Measurements from ENCODE around the gene GLT1D1. TPM values are rescaled to one million over a fixed set of nuclear protein-coding genes. Genes with fewer than 3 reads are reported as not detected.

Gene GLT1D1
- total and polyA plus RNA-seq, 2 experiments from 2014 or later: 0.83 to 2.7 TPM

- H3K9me3 ChIP-seq (ENCODE audit: low read depth): no peaks in the 10 kb centered on the region
- TF ChIP-seq, protein P1, sequence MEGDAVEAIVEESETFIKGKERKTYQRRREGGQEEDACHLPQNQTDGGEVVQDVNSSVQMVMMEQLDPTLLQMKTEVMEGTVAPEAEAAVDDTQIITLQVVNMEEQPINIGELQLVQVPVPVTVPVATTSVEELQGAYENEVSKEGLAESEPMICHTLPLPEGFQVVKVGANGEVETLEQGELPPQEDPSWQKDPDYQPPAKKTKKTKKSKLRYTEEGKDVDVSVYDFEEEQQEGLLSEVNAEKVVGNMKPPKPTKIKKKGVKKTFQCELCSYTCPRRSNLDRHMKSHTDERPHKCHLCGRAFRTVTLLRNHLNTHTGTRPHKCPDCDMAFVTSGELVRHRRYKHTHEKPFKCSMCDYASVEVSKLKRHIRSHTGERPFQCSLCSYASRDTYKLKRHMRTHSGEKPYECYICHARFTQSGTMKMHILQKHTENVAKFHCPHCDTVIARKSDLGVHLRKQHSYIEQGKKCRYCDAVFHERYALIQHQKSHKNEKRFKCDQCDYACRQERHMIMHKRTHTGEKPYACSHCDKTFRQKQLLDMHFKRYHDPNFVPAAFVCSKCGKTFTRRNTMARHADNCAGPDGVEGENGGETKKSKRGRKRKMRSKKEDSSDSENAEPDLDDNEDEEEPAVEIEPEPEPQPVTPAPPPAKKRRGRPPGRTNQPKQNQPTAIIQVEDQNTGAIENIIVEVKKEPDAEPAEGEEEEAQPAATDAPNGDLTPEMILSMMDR (IDR thresholded peaks at IDR 0.05; ENCODE audit: low read depth, low read length): no peak
- H3K4me1 ChIP-seq (ENCODE audit: low read depth): no peaks in the 10 kb centered on the region
- no peaks in the 10 kb centered on the region for H3K36me3 ChIP-seq
- DNase-seq (ENCODE audit: low read depth in 1 of 2, low spot score in 1 of 2): no peak
- H3K27me3 ChIP-seq: no peaks in the 10 kb centered on the region
- no peak overlapping the region for H3K27ac ChIP-seq
- H3K4me3 ChIP-seq: no peak overlapping the region
These were observed 19.0 kb downstream of the GLT1D1 start for GRCh38 chr12:128872303-128872702.

DNA sequence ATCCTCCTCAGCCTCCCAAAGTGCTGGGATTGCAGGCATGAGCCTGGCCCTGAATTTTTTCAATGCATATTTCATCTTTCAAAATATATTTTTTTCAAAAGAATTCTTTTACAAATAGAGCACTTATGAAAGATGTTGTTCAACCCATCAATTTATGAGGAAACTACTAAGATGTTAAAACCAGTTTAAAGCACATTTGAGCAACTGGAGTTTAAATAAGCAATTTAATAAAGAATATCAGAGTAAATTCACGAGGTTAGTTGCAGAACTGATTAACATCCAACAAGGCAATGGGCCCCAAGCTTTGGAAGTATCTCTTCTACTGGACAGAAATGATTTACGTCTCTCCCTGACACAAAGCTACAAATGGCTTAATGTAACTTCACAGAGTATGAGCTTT is 23.3 kb downstream of the GLT1D1 start:
- no peak overlapping the region for H3K4me3 ChIP-seq
- H3K36me3 ChIP-seq: no peaks in the 10 kb centered on the region
- no peak overlapping the region for H3K27ac ChIP-seq
- H3K27me3 ChIP-seq: no peaks in the 10 kb centered on the region
- TF ChIP-seq, protein P1 (IDR thresholded peaks at IDR 0.05; ENCODE audit: low read depth, low read length): no peak
- no peak for DNase-seq (ENCODE audit: low read depth in 1 of 2, low spot score in 1 of 2)
- H3K9me3 ChIP-seq (ENCODE audit: low read depth): no peaks in the 10 kb centered on the region
- no peaks in the 10 kb centered on the region for H3K4me1 ChIP-seq (ENCODE audit: low read depth)

GRCh38 chr12:128879898-128880764 is 26.9 kb downstream of the GLT1D1 start:
- H3K4me1 ChIP-seq (ENCODE audit: low read depth): no peaks in the 10 kb centered on the region
- DNase-seq (ENCODE audit: low read depth in 1 of 2, low spot score in 1 of 2): no peak
- TF ChIP-seq, protein P1 (IDR thresholded peaks at IDR 0.05; ENCODE audit: low read depth, low read length): no peak
- H3K27ac ChIP-seq: no peak overlapping the region
- H3K36me3 ChIP-seq: no peaks in the 10 kb centered on the region
- no peak overlapping the region for H3K4me3 ChIP-seq
- no peaks in the 10 kb centered on the region for H3K9me3 ChIP-seq (ENCODE audit: low read depth)
- H3K27me3 ChIP-seq: no peaks in the 10 kb centered on the region

GRCh38 chr12:128891856-128892255 is 38.6 kb downstream of the GLT1D1 start:
- H3K27me3 ChIP-seq: no peaks in the 10 kb centered on the region
- no peak overlapping the region for H3K27ac ChIP-seq
- no peaks in the 10 kb centered on the region for H3K4me1 ChIP-seq (ENCODE audit: low read depth)
- TF ChIP-seq, protein P1 (IDR thresholded peaks at IDR 0.05; ENCODE audit: low read depth, low read length): no peak
- H3K4me3 ChIP-seq: no peak overlapping the region
- no peaks in the 10 kb centered on the region for H3K9me3 ChIP-seq (ENCODE audit: low read depth)
- no peaks in the 10 kb centered on the region for H3K36me3 ChIP-seq
- no peak for DNase-seq (ENCODE audit: low read depth in 1 of 2, low spot score in 1 of 2)

DNA sequence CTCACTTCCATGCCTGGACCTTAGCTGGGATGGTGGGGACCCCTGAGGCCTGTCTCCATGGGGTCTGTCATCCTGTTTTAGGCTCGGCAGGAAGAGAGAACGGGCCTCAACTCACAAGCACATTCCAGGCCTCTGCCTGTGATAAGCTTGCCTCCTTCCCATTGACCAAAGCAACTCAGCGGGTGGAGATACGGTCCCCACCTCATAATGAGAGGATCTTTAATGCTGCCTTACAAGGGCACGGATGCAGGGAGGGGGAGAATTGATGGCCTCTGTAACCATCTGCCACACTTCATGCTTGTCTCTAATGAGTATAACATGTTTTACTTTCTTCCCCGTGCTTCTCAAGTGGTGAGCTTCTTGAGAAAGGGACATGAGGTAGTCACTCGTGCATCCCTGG is 50.0 kb downstream of the GLT1D1 start:
- no peak overlapping the region for H3K4me3 ChIP-seq
- H3K4me1 ChIP-seq (ENCODE audit: low read depth): no peaks in the 10 kb centered on the region
- no peaks in the 10 kb centered on the region for H3K9me3 ChIP-seq (ENCODE audit: low read depth)
- H3K36me3 ChIP-seq: no peaks in the 10 kb centered on the region
- no peak overlapping the region for H3K27ac ChIP-seq
- TF ChIP-seq, protein P1 (IDR thresholded peaks at IDR 0.05; ENCODE audit: low read depth, low read length): no peak
- DNase-seq (ENCODE audit: low read depth in 1 of 2, low spot score in 1 of 2): no peak
- no peaks in the 10 kb centered on the region for H3K27me3 ChIP-seq
